Endothelial cell (in vitro differentiated cells): ENCODE results near the gene LACTB. TPM values are rescaled to one million over a fixed set of nuclear protein-coding genes. Genes with fewer than 3 reads are reported as not detected.

Source experiments
- DNase-seq: peaks from one replicate; pipeline ENCODE4 v3.0.0; 2021; ENCODE audit warnings: low spot score
- H3K27ac Mint-ChIP-seq: one replicate; pipeline ENCODE4 v1.8.0; 2021; ENCODE audit warnings: mixed read lengths, inconsistent platforms; ENCODE audit not compliant: unreplicated experiment
- H3K27me3 Mint-ChIP-seq: one replicate; pipeline ENCODE4 v1.8.0; 2021; ENCODE audit warnings: mild to moderate bottlenecking, moderate library complexity, mixed read lengths, inconsistent platforms; ENCODE audit not compliant: unreplicated experiment
- H3K36me3 Mint-ChIP-seq: one replicate; pipeline ENCODE4 v1.8.0; 2021; ENCODE audit warnings: mild to moderate bottlenecking, low read depth, mixed read lengths, inconsistent platforms; ENCODE audit not compliant: unreplicated experiment
- H3K4me1 Mint-ChIP-seq: one replicate; pipeline ENCODE4 v1.8.0; 2021; ENCODE audit warnings: mild to moderate bottlenecking, mixed read lengths, inconsistent platforms; ENCODE audit not compliant: unreplicated experiment
- H3K4me3 Mint-ChIP-seq: one replicate; pipeline ENCODE4 v1.8.0; 2021; ENCODE audit warnings: mild to moderate bottlenecking, mixed read lengths, inconsistent platforms; ENCODE audit not compliant: unreplicated experiment
- H3K9me3 Mint-ChIP-seq: one replicate; pipeline ENCODE4 v1.8.0; 2021; ENCODE audit warnings: mixed read lengths, inconsistent platforms; ENCODE audit not compliant: unreplicated experiment
- CTCF ChIP-seq: fragments of 200-600 bp; sonication (generic); IDR thresholded peaks from one replicate; pipeline ENCODE4 v1.5.0; 2021; ENCODE audit warnings: antibody characterized with exemption; ENCODE audit not compliant: unreplicated experiment
- total RNA-seq: library from RNA; stranded (reverse); fragmentation: NEBNext Ultra II Directional; extraction: Animal tissue kit (Norgen Biotek cat#: 25700); gene quantifications from one replicate; pipeline ENCODE4 v1.2.1, GENCODE V29; 2021; ENCODE audit not compliant: unreplicated experiment

Gene LACTB
- total RNA-seq, 1 donor from 2014 or later = 10.1 TPM

GRCh38 chr15:63084806-63085205 lies 36.9 kb upstream of the LACTB start:
- Mint-ChIP-seq H3K36me3 (no peaks in the 10 kb centered on the region), H3K4me3 (no peak overlapping the region), H3K27ac (no peak overlapping the region), H3K4me1 (peaks cover 6% of the 10 kb centered on the region), H3K9me3 (no peaks in the 10 kb centered on the region), H3K27me3 (peaks cover 2% of the 10 kb centered on the region)
- TF ChIP-seq CTCF = no peak
- DNase-seq = no peak

DNA sequence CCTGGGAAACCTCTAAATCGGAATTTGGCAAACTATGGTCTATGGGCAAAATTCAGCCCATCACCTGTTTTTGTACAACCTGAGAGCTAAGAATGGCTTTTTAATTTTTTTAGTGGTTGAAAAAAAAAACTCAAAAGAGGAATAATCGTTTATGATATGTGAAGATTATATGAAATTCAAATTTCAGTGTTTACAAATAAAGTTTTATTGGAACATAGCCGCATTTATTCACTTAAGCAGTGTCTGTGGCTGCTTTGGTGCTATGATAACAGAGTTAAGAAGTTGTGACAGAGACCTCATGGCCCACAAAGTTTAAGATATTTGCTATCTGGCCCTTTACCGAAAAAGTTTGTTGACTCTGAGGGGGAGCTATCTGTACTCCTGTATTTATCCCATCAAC lies 36.4 kb upstream of the LACTB start:
- TF ChIP-seq CTCF = no peak
- H3K27ac Mint-ChIP-seq = no peak overlapping the region
- no peak for DNase-seq
- H3K4me1 Mint-ChIP-seq = peaks cover 6% of the 10 kb centered on the region
- peaks cover 2% of the 10 kb centered on the region for H3K27me3 Mint-ChIP-seq
- no peak overlapping the region for H3K4me3 Mint-ChIP-seq
- H3K9me3 Mint-ChIP-seq = no peaks in the 10 kb centered on the region
- H3K36me3 Mint-ChIP-seq = no peaks in the 10 kb centered on the region

- no peak for TF ChIP-seq CTCF
- peaks cover 2% of the 10 kb centered on the region for H3K27me3 Mint-ChIP-seq
- no peak overlapping the region for H3K4me3 Mint-ChIP-seq
- no peaks in the 10 kb centered on the region for H3K36me3 Mint-ChIP-seq
- no peaks in the 10 kb centered on the region for H3K9me3 Mint-ChIP-seq
- no peak overlapping the region for H3K27ac Mint-ChIP-seq
- peaks cover 6% of the 10 kb centered on the region for H3K4me1 Mint-ChIP-seq
- DNase-seq = no peak
Observed at GRCh38 chr15:63086271-63086670, 35.4 kb upstream of the LACTB start.

- no peak for TF ChIP-seq CTCF
- no peak for DNase-seq
- Mint-ChIP-seq H3K27ac (no peak overlapping the region), H3K36me3 (no peaks in the 10 kb centered on the region), H3K4me3 (no peak overlapping the region), H3K4me1 (peaks cover 6% of the 10 kb centered on the region), H3K9me3 (no peaks in the 10 kb centered on the region), H3K27me3 (peaks cover 2% of the 10 kb centered on the region)
Observed at GRCh38 chr15:63086947-63087346, 34.7 kb upstream of the LACTB start.

GRCh38 chr15:63088533-63089245 lies 33.0 kb upstream of the LACTB start:
- Mint-ChIP-seq H3K27me3 (peaks cover 1% of the 10 kb centered on the region), H3K9me3 (no peaks in the 10 kb centered on the region), H3K36me3 (no peaks in the 10 kb centered on the region), H3K4me1 (peaks cover 6% of the 10 kb centered on the region), H3K27ac (no peak overlapping the region), H3K4me3 (no peak overlapping the region)
- no peak for TF ChIP-seq CTCF
- no peak for DNase-seq
